ENCODE measurements around the gene INSM1.
"Not testable (repeated sequence)": the region's sequence is repeated elsewhere in the genome, so short reads cannot be mapped to it uniquely, and the experiment has no call there.

- TF ChIP-seq CTCF, POLR2AphosphoS5, POLR2A, EP300 (IDR thresholded peaks at IDR 0.05): not testable (repeated sequence)
Measured at GRCh38 chr20:20355503-20355902, 12.4 kb upstream of the INSM1 start.

Data from sigmoid colon (tissue), 4 donors.